VCaP (cell line): Measurements from ENCODE around the gene ALMS1.
"Not testable (repeated sequence)": the region's sequence is repeated elsewhere in the genome, so short reads cannot be mapped to it uniquely, and the experiment has no call there.

ENCODE experiments used
- H3K27ac ChIP-seq: fragments of 450-650 bp; 2 replicates; pipeline ENCODE4 v1.5.1; 2017
- CTCF ChIP-seq: fragments of 450-650 bp; conservative IDR thresholded peaks from 2 replicates; pipeline ENCODE4 v1.5.1; 2017; ENCODE audit warnings: mild to moderate bottlenecking, moderate library complexity

Gene ALMS1

GRCh38 chr2:73436019-73436418 lies 50.4 kb downstream of the ALMS1 start:
- TF ChIP-seq CTCF: no peak
- H3K27ac ChIP-seq: no peak overlapping the region

- H3K27ac ChIP-seq: no peak overlapping the region
- TF ChIP-seq CTCF: no peak
These were observed 58.6 kb downstream of the ALMS1 start for GRCh38 chr2:73444202-73444601.

GRCh38 chr2:73448856-73449255 lies 63.2 kb downstream of the ALMS1 start:
- H3K27ac ChIP-seq: no peak overlapping the region
- TF ChIP-seq CTCF: no peak

GRCh38 chr2:73449404-73449803 lies 63.8 kb downstream of the ALMS1 start:
- no peak for TF ChIP-seq CTCF
- H3K27ac ChIP-seq: no peak overlapping the region

- no peak overlapping the region for H3K27ac ChIP-seq
These were observed 65.8 kb downstream of the ALMS1 start for GRCh38 chr2:73451263-73451972.

GRCh38 chr2:73457982-73458381 lies 72.3 kb downstream of the ALMS1 start:
- TF ChIP-seq CTCF: no peak
- H3K27ac ChIP-seq: no peak overlapping the region

More at GRCh38 chr2:73451263-73451972, 65.8 kb downstream of the ALMS1 start:
- no peak for TF ChIP-seq CTCF

- H3K27ac ChIP-seq: not testable (repeated sequence)
These were observed 76.8 kb downstream of the ALMS1 start for GRCh38 chr2:73462388-73462787.

- no peak overlapping the region for H3K27ac ChIP-seq
- TF ChIP-seq CTCF: no peak
These were observed 82.7 kb downstream of the ALMS1 start for GRCh38 chr2:73468376-73468775.

GRCh38 chr2:73483874-73484273 lies 98.2 kb downstream of the ALMS1 start:
- H3K27ac ChIP-seq: not testable (repeated sequence)
